ENCODE data around the gene GTPBP4.

GTPBP4 gene

DNA sequence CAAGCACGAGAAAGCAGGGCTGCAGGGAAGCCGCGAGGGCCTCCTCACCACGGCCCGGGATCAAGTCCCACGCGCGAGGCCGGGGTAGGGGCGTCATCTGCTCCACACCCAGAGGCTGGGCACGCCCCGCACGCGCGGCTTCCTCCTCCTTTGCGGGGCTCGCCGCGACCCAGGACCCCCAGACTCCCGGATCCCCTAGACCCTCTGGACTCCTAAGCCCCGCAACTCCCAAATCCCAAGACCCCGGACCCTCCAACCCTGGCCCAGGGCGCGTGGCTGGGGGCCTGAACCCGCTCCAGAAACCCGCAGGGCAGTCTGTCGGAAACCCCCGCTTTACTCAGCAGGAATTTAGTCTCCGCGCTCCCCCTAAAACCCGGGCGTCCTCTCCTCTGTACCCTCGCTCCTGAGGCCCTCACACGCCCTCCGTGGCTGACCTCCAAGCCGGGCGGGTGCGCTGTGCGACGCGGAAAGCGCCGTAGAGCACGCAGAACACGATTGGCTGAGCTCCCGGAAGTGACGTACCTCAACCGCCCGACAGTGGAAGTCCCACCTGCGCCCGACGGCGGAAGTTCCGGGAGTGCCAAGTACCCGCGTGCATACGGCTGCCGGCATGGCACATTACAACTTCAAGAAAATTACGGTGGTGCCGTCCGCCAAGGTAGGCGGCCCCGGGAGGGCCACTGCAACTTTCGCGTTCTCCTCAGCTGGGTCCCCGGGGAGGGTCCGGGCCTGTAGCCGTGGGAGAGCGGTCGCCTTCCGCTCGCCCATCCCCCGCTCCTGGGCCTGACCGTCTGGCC lies at the start of gene GTPBP4:
GTPBP4 (plus strand) TSS at position 565 of the 797 bp plus-strand sequence; CDS start at position 611, 46 bp downstream.
- TF ChIP-seq POLR2A (IDR thresholded peaks at IDR 0.05; ENCODE audit: low read depth, low read length): peak; percentile 60; the same call in 1 of the 2 replicates
- DNase-seq (ENCODE audit: insufficient read length, low spot score): peak; percentile 85
- FAIRE-seq: peak; percentile 30

DNA sequence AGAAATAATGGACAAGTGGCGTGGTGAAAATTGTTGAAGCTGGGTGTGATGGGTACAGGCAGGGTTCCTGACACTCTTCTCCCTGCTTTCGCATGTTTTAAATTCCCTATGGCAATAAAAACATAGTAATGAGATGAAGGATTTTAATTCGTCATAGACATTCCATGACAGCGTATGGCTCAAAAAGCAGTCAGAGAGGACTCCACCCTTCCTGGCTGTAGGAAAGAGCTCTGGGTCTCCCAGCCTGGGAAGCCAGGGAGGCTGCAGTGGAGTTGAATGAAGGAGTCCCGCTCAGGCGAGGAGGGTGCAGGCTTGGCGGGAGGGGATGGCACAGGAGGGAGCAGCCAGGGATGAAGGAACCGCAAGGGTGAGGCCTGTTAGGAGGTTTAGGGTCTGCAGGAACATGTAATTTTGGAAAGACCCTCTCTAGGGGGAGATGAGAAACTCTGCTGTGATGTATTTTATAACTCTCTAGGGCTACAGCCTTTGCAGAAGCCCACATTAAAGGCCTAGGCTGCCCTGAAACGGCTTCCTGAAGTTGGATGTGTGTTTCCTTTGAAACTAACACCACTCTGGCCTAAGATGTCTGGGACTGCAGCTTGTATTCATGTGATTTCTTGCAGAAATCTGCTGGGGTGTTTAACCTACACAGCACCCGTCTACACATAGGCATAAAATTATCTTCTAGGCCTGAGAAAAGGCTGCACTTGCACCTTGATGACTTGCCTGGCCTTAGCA lies 49.1 kb upstream of the GTPBP4 start:
- no peak for DNase-seq (ENCODE audit: insufficient read length, low spot score)

GRCh38 chr10:943334-944033 lies 44.8 kb upstream of the GTPBP4 start:
- FAIRE-seq (no peak), DNase-seq (ENCODE audit: insufficient read length, low spot score) (no peak)

More for the DNA sequence above, 49.1 kb upstream of the GTPBP4 start:
- no peak for TF ChIP-seq POLR2A (IDR thresholded peaks at IDR 0.05; ENCODE audit: low read depth, low read length)
- FAIRE-seq: no peak

GRCh38 chr10:944034-944831 lies 44.0 kb upstream of the GTPBP4 start:
- peak; percentile 28 for DNase-seq (ENCODE audit: insufficient read length, low spot score)
- TF ChIP-seq POLR2A (IDR thresholded peaks at IDR 0.05; ENCODE audit: low read depth, low read length): no peak
- no peak for FAIRE-seq

More at GRCh38 chr10:943334-944033, 44.8 kb upstream of the GTPBP4 start:
- no peak for TF ChIP-seq POLR2A (IDR thresholded peaks at IDR 0.05; ENCODE audit: low read depth, low read length)

DNA sequence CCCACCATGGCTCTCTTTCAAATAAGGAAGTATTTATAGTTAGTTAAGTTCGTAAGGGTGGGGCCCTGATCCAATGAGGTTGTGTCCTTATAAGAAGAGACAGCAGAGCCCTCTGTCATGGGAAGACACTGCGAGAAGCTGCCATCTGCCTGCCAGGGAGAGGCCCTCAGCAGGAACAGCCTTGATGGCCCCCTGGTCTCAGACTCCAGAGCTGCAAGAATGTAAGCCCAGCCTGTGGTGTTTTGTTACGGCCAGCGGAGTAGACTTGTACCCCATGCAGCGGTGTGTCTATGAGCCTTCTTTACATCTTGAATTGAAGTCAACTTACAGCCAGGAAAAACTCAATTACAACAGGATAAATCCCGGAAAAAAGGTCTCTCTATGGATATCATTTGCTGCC lies 42.5 kb upstream of the GTPBP4 start:
- TF ChIP-seq POLR2A (IDR thresholded peaks at IDR 0.05; ENCODE audit: low read depth, low read length): no peak
- FAIRE-seq: no peak
- no peak for DNase-seq (ENCODE audit: insufficient read length, low spot score)

DNA sequence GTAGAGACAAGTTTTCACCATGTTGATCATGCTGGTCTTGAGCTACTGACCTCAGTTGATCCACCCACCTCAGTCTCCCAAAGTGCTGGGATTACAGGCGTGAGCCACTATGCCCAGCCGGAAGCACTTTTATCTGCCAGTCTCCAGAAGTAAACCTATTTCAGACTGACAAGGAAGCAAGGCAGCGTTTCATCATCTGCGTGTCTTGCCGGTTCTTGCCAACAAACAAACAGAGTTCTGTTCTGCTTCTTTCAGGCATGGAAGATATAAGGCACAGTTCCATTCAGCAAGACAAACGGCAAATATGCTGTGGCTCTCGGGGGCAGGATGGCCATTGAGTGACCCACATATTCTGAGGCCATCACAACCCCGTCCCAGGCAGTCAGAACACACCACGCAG lies 41.2 kb upstream of the GTPBP4 start:
- TF ChIP-seq POLR2A (IDR thresholded peaks at IDR 0.05; ENCODE audit: low read depth, low read length): no peak
- no peak for DNase-seq (ENCODE audit: insufficient read length, low spot score)
- FAIRE-seq: no peak

DNA sequence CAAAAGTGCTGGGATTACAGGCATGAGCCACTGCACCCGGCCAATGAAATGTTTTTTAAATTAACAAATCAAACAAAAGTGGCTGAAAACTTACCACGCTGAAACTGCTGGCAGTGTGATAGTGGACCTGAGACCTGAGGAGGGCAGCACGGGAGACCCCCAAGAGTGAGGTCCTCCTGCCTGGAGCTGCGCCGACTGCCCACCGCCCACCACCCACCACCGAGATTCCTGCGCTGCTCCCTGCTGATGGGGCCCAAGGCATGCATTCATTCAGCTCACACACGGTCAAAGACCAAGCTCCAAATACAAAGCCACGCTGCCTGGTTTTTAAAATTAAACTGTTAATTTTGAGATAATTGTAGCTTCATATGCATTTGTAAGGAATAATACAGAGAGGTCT lies 40.4 kb upstream of the GTPBP4 start:
- DNase-seq (ENCODE audit: insufficient read length, low spot score): no peak
- FAIRE-seq: no peak
- no peak for TF ChIP-seq POLR2A (IDR thresholded peaks at IDR 0.05; ENCODE audit: low read depth, low read length)

DNA sequence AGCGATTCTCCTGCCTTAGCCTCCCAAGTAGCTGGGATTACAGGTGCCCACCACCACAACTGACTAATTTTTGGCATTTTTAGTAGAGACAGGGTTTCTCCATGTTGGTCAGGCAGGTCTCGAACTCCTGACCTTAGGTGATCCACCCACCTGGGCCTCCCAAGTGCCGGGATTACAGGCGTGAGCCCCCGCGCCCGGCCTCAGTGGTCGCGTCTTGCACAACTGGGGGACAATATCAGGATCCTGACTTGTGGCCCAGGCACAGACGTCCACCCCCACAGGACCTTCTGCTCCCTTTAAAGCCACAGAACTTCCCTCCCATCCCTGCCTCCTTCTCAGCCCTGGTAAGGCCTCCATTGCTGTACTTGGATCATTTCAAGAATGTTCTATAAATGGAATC lies 39.9 kb upstream of the GTPBP4 start:
- DNase-seq (ENCODE audit: insufficient read length, low spot score): no peak
- TF ChIP-seq POLR2A (IDR thresholded peaks at IDR 0.05; ENCODE audit: low read depth, low read length): no peak
- FAIRE-seq: no peak

GRCh38 chr10:949446-949845 lies 38.8 kb upstream of the GTPBP4 start:
- no peak for DNase-seq (ENCODE audit: insufficient read length, low spot score)
- no peak for TF ChIP-seq POLR2A (IDR thresholded peaks at IDR 0.05; ENCODE audit: low read depth, low read length)
- FAIRE-seq: no peak

- FAIRE-seq (no peak), DNase-seq (ENCODE audit: insufficient read length, low spot score) (no peak)
- TF ChIP-seq POLR2A (IDR thresholded peaks at IDR 0.05; ENCODE audit: low read depth, low read length): no peak
Observed at GRCh38 chr10:953836-954235, 34.4 kb upstream of the GTPBP4 start.

GRCh38 chr10:954396-954795 lies 33.8 kb upstream of the GTPBP4 start:
- FAIRE-seq (no peak), DNase-seq (ENCODE audit: insufficient read length, low spot score) (no peak)
- no peak for TF ChIP-seq POLR2A (IDR thresholded peaks at IDR 0.05; ENCODE audit: low read depth, low read length)

DNA sequence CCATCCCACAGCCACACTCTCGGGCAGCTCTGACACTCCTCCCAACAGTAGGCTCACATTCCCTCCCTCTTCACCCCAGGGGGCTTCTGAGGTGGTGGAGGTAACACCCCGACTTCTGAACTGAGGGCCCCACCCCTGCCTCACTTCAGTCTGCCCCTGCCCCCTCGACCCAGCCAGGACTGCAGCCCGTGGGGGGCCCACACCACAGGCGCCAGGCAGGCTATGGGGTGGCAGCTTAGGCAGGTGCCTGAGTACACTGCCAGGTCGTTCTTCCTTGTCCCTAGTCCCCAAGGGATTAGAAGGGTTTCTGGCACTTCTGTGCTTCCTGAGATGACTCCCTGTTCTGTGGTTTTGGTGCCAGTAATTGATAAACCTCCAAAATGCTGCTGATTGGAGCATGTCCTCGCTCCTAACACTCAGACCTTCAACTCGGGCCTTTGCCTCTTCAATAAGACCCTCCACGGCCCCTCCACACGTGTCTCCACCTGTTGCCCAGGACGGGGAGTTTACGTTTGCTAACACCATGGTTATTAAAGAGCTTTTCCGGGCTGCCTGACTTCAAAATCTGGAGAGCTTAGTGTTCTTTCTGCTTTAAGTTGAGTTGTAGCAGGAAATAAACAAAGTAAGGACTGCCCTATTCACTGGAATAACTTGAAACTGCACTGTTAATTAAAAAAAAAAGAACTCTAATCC lies 33.0 kb upstream of the GTPBP4 start:
- no peak for DNase-seq (ENCODE audit: insufficient read length, low spot score)
- FAIRE-seq: no peak

GRCh38 chr10:955820-956217 lies 32.4 kb upstream of the GTPBP4 start:
- FAIRE-seq (no peak), DNase-seq (ENCODE audit: insufficient read length, low spot score) (no peak)
- no peak for TF ChIP-seq POLR2A (IDR thresholded peaks at IDR 0.05; ENCODE audit: low read depth, low read length)

More for the DNA sequence above, 33.0 kb upstream of the GTPBP4 start:
- TF ChIP-seq POLR2A (IDR thresholded peaks at IDR 0.05; ENCODE audit: low read depth, low read length): no peak

Data from H54 (cell line).